Stimulated activated CD4-positive, alpha-beta T cell treated with anti-CD3 and anti-CD28 coated beads, TNF-alpha, amount 100 ng/mL, for 4 hours (primary cell): Measurements from ENCODE around the gene CDH8.
"Not testable (repeated sequence)": the region's sequence is repeated elsewhere in the genome, so short reads cannot be mapped to it uniquely, and the experiment has no call there.

Source experiments
- DNase-seq, 3 experiments: peaks; one replicate each; pipeline ENCODE4 v3.0.0-alpha.2; 2020; ENCODE audit warnings: low read depth in 3 of 3

The CDH8 gene

GRCh38 chr16:61862221-61863155 is 173.8 kb downstream of the CDH8 start:
- no peak for DNase-seq

GRCh38 chr16:61858988-61859387 is 177.2 kb downstream of the CDH8 start:
- DNase-seq, result no peak

GRCh38 chr16:61842666-61843065 is 193.6 kb downstream of the CDH8 start:
- DNase-seq, result no peak

- DNase-seq, result no peak
Measured at GRCh38 chr16:61836804-61837393, 199.3 kb downstream of the CDH8 start.

- no peak for DNase-seq
Measured at GRCh38 chr16:61834082-61834481, 202.2 kb downstream of the CDH8 start.

- no peak for DNase-seq
Measured at GRCh38 chr16:61831351-61831917, 204.8 kb downstream of the CDH8 start.

GRCh38 chr16:61829631-61830030 is 206.6 kb downstream of the CDH8 start:
- DNase-seq, result no peak

GRCh38 chr16:61823326-61823725 is 212.9 kb downstream of the CDH8 start:
- no peak for DNase-seq

GRCh38 chr16:61820820-61821219 is 215.4 kb downstream of the CDH8 start:
- DNase-seq, result no peak

- no peak for DNase-seq
Measured at GRCh38 chr16:61820398-61820797, 215.8 kb downstream of the CDH8 start.

- no peak for DNase-seq
Measured at GRCh38 chr16:61818850-61819249, 217.4 kb downstream of the CDH8 start.

GRCh38 chr16:61817583-61818278 is 218.5 kb downstream of the CDH8 start:
- DNase-seq, result no peak

- DNase-seq, result no peak
Measured at GRCh38 chr16:61814726-61815347, 221.4 kb downstream of the CDH8 start.

- DNase-seq, result no peak
Measured at GRCh38 chr16:61813339-61813738, 222.9 kb downstream of the CDH8 start.

- DNase-seq, result no peak
Measured at GRCh38 chr16:61812251-61812650, 224.0 kb downstream of the CDH8 start.

GRCh38 chr16:61807551-61807950 is 228.7 kb downstream of the CDH8 start:
- DNase-seq, result no peak

- DNase-seq, result not testable (repeated sequence)
Measured at GRCh38 chr16:61801217-61801616, 235.0 kb downstream of the CDH8 start.

GRCh38 chr16:61798741-61799140 is 237.5 kb downstream of the CDH8 start:
- DNase-seq, result no peak

GRCh38 chr16:61797961-61798507 is 238.2 kb downstream of the CDH8 start:
- DNase-seq, result no peak

GRCh38 chr16:61797296-61797795 is 238.9 kb downstream of the CDH8 start:
- DNase-seq, result no peak

- no peak for DNase-seq
Measured at GRCh38 chr16:61792194-61792909, 243.9 kb downstream of the CDH8 start.
